HUES48 (cell line): ENCODE results near the gene KLHL12.
"Not testable (repeated sequence)": the region's sequence is repeated elsewhere in the genome, so short reads cannot be mapped to it uniquely, and the experiment has no call there.

Source experiments
- H3K27ac ChIP-seq: one replicate; pipeline ENCODE4 v1.7.0; 2013; ENCODE audit warnings: low read depth, low read length, inconsistent platforms
- H3K27me3 ChIP-seq: 2 replicates; pipeline ENCODE4 v1.6.1; 2013; ENCODE audit warnings: mild to moderate bottlenecking, low read length; ENCODE audit not compliant: control insufficient read depth, insufficient read depth
- H3K36me3 ChIP-seq: 2 replicates; pipeline ENCODE4 v1.6.1; 2013; ENCODE audit warnings: low read length; ENCODE audit not compliant: control insufficient read depth, insufficient read depth
- H3K4me1 ChIP-seq: 2 replicates; pipeline ENCODE4 v1.6.1; 2013; ENCODE audit warnings: mild to moderate bottlenecking, low read length; ENCODE audit not compliant: control insufficient read depth, insufficient read depth
- H3K4me3 ChIP-seq: 2 replicates; pipeline ENCODE4 v1.5.1; 2013; ENCODE audit warnings: mild to moderate bottlenecking, low read depth, low read length
- H3K9ac ChIP-seq: 2 replicates; pipeline ENCODE4 v1.6.1; 2013; ENCODE audit warnings: mild to moderate bottlenecking, low read depth, low read length, moderate library complexity
- H3K9me3 ChIP-seq: 2 replicates; pipeline ENCODE4 v1.6.1; 2013; ENCODE audit warnings: low read length; ENCODE audit not compliant: control insufficient read depth, insufficient read depth

KLHL12 gene

GRCh38 chr1:202919615-202920014 is 7.4 kb downstream of the KLHL12 start:
- Histone ChIP-seq H3K36me3 (peaks cover 67% of the 10 kb centered on the region), H3K9ac (no peak overlapping the region), H3K27me3 (no peaks in the 10 kb centered on the region), H3K9me3 (no peaks in the 10 kb centered on the region), H3K27ac (no peak overlapping the region), H3K4me3 (no peak overlapping the region), H3K4me1 (no peaks in the 10 kb centered on the region)

DNA sequence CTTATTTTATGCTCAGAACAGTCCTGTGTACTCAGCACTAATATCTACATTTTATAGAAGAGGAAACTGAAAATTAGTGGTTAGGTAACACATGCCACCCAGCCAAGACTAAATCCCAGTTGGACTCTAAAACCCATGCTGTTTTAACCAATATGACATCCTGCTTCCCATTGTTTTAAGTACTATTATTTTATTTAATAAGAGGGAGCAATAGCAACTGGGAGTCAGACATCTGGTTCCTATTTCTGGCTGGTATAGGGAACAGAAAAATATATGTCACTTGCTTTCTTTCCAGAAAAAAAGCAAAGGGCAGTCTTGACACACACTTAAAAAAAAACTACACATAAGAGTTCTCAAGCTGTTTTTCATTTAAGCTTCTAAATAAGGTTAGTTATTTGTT is 11.9 kb downstream of the KLHL12 start:
- Histone ChIP-seq H3K4me1 (no peaks in the 10 kb centered on the region), H3K36me3 (peaks cover 84% of the 10 kb centered on the region), H3K9ac (no peak overlapping the region), H3K4me3 (no peak overlapping the region), H3K27ac (no peak overlapping the region), H3K9me3 (no peaks in the 10 kb centered on the region), H3K27me3 (no peaks in the 10 kb centered on the region)

DNA sequence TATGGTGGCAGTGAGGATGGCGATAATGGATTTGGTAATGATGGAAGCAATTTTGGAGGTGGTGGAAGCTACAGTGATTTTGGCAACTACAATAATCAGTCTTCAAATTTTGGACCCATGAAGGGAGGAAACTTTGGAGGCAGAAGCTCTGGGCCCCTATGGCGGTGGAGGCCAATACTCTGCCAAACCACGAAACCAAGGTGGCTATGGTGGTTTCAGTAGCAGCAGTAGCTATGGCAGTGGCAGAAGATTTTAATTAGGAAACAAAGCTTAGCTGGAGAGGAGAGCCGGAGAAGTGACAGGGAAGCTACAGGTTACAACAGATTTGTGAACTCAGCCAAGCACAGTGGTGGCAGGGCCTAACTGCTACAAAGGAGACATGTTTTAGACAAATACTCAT is 14.6 kb downstream of the KLHL12 start:
- not testable (repeated sequence) for H3K27me3 ChIP-seq, H3K9ac ChIP-seq, H3K4me1 ChIP-seq, H3K4me3 ChIP-seq, H3K9me3 ChIP-seq, H3K27ac ChIP-seq
- peaks cover 85% of the 10 kb centered on the region for H3K36me3 ChIP-seq

- Histone ChIP-seq H3K27ac (no peak overlapping the region), H3K36me3 (peaks cover 72% of the 10 kb centered on the region), H3K9ac (no peak overlapping the region), H3K4me1 (no peaks in the 10 kb centered on the region), H3K27me3 (no peaks in the 10 kb centered on the region), H3K9me3 (no peaks in the 10 kb centered on the region), H3K4me3 (no peak overlapping the region)
Observed at GRCh38 chr1:202909494-202909893, 17.5 kb downstream of the KLHL12 start.

- Histone ChIP-seq H3K4me1 (no peaks in the 10 kb centered on the region), H3K9me3 (no peaks in the 10 kb centered on the region), H3K4me3 (no peak overlapping the region), H3K27me3 (no peaks in the 10 kb centered on the region), H3K27ac (no peak overlapping the region), H3K36me3 (peaks cover 70% of the 10 kb centered on the region), H3K9ac (no peak overlapping the region)
Observed at GRCh38 chr1:202908998-202909397, 18.0 kb downstream of the KLHL12 start.

DNA sequence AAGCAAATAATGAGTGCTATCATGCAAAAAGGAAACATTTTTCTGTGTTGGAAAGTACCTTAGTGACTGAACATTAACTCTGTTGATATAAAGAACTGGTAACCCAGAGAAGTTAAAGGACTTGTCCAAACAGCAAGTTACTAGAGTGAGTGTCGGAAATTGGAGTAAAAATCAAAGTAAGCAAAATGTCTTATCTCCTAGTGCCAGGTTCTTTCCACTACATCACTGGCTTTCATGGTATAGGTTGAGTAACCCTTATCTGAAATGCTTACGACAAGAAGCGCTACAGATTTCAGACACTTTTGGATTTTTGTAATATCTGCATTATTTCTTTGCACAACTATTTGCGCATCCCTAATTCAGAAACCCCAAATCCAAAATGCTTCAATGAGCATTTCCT is 21.7 kb downstream of the KLHL12 start:
- Histone ChIP-seq H3K4me3 (no peak overlapping the region), H3K9ac (no peak overlapping the region), H3K27me3 (no peaks in the 10 kb centered on the region), H3K9me3 (no peaks in the 10 kb centered on the region), H3K36me3 (peaks cover 56% of the 10 kb centered on the region), H3K4me1 (no peaks in the 10 kb centered on the region), H3K27ac (no peak overlapping the region)

DNA sequence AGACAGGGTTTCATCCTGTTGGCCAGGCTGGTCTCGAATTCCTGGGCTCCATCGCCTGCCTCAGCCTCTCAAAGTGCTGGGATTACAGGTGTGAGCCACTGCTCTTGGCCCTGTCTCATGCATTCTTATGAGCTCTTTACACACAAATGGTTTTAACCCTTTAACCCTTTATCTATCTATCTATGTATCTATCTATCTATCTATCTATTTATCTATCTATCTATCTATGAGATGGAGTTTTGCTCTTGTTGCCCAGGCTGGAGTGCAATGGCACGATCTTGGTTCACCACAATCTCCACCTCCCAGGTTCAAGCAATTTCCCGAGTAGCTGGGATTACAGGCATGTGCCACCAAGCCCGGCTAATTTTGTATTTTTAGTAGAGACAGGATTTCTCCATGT is 23.2 kb downstream of the KLHL12 start:
- H3K4me3 ChIP-seq, H3K4me1 ChIP-seq, H3K9ac ChIP-seq, H3K9me3 ChIP-seq, H3K27ac ChIP-seq, H3K27me3 ChIP-seq: not testable (repeated sequence)
- H3K36me3 ChIP-seq: peaks cover 43% of the 10 kb centered on the region

- peaks cover 46% of the 10 kb centered on the region for H3K36me3 ChIP-seq
- no peak overlapping the region for H3K4me3 ChIP-seq
- H3K9me3 ChIP-seq: no peaks in the 10 kb centered on the region
- H3K4me1 ChIP-seq: no peaks in the 10 kb centered on the region
- no peak overlapping the region for H3K27ac ChIP-seq
- H3K9ac ChIP-seq: no peak overlapping the region
- H3K27me3 ChIP-seq: no peaks in the 10 kb centered on the region
Observed at GRCh38 chr1:202901555-202901954, 25.5 kb downstream of the KLHL12 start.

DNA sequence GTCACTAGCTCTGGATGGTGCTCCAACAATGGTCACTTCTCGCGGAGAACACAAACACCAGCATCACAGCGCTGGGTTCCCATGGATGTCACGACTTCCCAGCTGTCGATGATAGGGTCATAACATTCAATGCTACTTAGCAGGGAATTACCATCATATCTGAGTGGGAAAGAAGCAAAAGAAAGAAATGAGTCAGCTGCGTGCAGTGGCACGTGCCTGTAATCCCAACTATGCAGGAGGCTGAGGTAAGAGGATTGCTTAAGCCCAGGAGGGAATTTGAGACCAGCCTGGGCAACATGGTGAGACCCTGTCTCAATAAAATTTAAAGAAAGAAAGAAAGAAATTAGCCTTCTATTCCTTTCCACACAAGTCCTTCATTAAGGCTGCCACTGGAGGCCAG is 34.5 kb downstream of the KLHL12 start:
- H3K27me3 ChIP-seq: no peaks in the 10 kb centered on the region
- H3K4me1 ChIP-seq: peaks cover 9% of the 10 kb centered on the region
- H3K9ac ChIP-seq: no peak overlapping the region
- H3K4me3 ChIP-seq: no peak overlapping the region
- no peak overlapping the region for H3K27ac ChIP-seq
- H3K9me3 ChIP-seq: no peaks in the 10 kb centered on the region
- H3K36me3 ChIP-seq: peaks cover 59% of the 10 kb centered on the region

DNA sequence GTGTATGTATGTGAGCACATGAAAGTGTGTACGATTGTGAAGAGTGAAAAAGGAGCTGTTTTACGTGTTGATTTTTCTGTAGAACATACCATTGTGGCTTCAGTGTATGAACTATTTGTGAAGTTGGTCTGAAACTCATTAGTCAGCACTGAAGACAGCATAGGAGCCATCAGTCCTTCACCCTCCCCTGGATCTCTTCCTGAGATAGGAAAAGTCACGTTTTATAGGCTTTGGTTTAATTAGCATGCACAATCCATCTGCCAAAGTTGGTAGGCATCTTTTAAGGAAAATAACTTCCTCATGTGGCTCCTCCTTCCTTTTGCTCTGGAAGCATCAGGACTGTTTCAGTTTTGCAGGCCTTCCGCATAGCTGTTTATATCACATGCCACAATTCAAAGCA is 36.6 kb downstream of the KLHL12 start:
- Histone ChIP-seq H3K4me3 (no peak overlapping the region), H3K27ac (no peak overlapping the region), H3K27me3 (no peaks in the 10 kb centered on the region), H3K36me3 (peaks cover 41% of the 10 kb centered on the region), H3K9me3 (no peaks in the 10 kb centered on the region), H3K4me1 (peaks cover 14% of the 10 kb centered on the region), H3K9ac (no peak overlapping the region)

DNA sequence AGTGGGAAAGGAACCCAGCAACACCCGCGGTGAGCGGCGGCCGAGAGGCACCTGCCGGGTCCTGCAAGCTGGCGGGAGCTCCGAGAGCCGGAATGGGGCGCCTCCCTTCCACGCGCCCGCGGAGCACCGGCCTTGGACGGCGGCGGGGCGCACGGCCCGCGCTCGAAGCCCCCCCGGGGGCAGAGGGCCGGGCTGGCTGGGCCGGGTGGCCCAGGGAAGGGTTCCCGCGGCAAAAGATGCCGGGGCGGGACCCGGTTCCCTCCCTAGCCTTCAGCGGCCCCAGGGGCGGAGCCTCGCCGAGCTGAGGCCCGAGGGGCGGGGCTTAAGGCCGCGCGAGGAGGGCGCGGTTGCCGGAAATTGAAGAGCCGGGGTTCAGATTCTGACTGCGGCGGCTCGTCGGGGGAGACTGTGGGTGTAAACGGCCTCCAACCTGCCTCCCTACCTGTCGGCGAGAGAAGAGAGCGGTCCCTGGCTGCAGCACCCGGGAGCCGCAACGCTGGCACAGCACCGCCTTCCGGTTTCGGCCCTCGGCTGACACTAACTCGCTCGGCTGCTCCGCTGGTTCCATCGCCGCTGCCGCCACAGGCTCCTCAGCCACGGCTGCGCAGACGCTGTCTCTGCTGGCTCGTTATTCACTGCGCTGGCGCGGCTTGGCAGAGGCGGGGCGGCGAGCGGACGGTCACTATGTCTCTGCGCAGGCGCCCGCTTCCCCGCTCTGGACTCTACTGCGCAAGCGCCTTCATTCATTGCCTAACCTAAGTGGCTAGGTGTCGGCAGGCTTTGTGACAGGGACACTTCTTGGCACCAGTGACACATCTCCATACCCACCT is 38.3 kb downstream of the KLHL12 start, which contains the start of gene RABIF:
RABIF (minus strand) TSS at position 619 of the 830 bp plus-strand sequence; CDS start at position 568, 51 bp downstream.
- Histone ChIP-seq H3K4me1 (peaks cover 16% of the 10 kb centered on the region), H3K36me3 (peaks cover 25% of the 10 kb centered on the region), H3K27ac (peak within 1 kb of the TSS; percentile 93), H3K9me3 (no peaks in the 10 kb centered on the region), H3K27me3 (no peaks in the 10 kb centered on the region), H3K9ac (peak within 1 kb of the TSS; percentile 61), H3K4me3 (peak within 1 kb of the TSS; percentile 93)
